KBM-7 (cell line): ENCODE data around the gene MAP6.
A peak's percentile ranks its signal among the peaks of the same experiment; 100 is the strongest.

Experiments used
- DNase-seq: peaks from one replicate; pipeline ENCODE4 v3.0.0-alpha.2; 2015
- in situ Hi-C: fragments of 300-500 bp; cut with MboI; formaldehyde crosslinking; loops from 2 replicates; pipeline ENCODE4 v1.14.3; 2020; ENCODE audit warnings: low sequenced_read_pairs, low pct_unique_long_range_greater_than_20kb, mixed read lengths

MAP6 gene

GRCh38 chr11:75579841-75580240 lies 89.0 kb downstream of the MAP6 start:
- DNase-seq = no peak
- in situ Hi-C loops = no loop called here

GRCh38 chr11:75578977-75579376 lies 89.9 kb downstream of the MAP6 start:
- DNase-seq = no peak
- in situ Hi-C loops = no loop called here

GRCh38 chr11:75577207-75577606 lies 91.6 kb downstream of the MAP6 start:
- no peak for DNase-seq
- in situ Hi-C loops = no loop called here

GRCh38 chr11:75576499-75576918 lies 92.3 kb downstream of the MAP6 start:
- in situ Hi-C loops = no loop called here
- peak; percentile 89 for DNase-seq

- DNase-seq = no peak
- in situ Hi-C loops = no loop called here
Measured at GRCh38 chr11:75576017-75576416, 92.8 kb downstream of the MAP6 start.

GRCh38 chr11:75574698-75575602 lies 93.9 kb downstream of the MAP6 start:
- no peak for DNase-seq
- in situ Hi-C loops = no loop called here

GRCh38 chr11:75572744-75573143 lies 96.1 kb downstream of the MAP6 start:
- in situ Hi-C loops = no loop called here
- no peak for DNase-seq

GRCh38 chr11:75571625-75572024 lies 97.2 kb downstream of the MAP6 start:
- no peak for DNase-seq
- in situ Hi-C loops = no loop called here

GRCh38 chr11:75570559-75571139 lies 98.2 kb downstream of the MAP6 start:
- DNase-seq = no peak
- in situ Hi-C loops = no loop called here

GRCh38 chr11:75568616-75569219 lies 100.1 kb downstream of the MAP6 start:
- in situ Hi-C loops = no loop called here
- no peak for DNase-seq

- DNase-seq = no peak
- in situ Hi-C loops = no loop called here
Measured at GRCh38 chr11:75567971-75568370, 100.9 kb downstream of the MAP6 start.

GRCh38 chr11:75566763-75567279 lies 102.0 kb downstream of the MAP6 start:
- no peak for DNase-seq
- in situ Hi-C loops = no loop called here

GRCh38 chr11:75565916-75566762 lies 102.7 kb downstream of the MAP6 start:
- in situ Hi-C loops = no loop called here
- no peak for DNase-seq

- DNase-seq = no peak
- in situ Hi-C loops = no loop called here
Measured at GRCh38 chr11:75565221-75565814, 103.5 kb downstream of the MAP6 start.

- DNase-seq = no peak
Measured at GRCh38 chr11:75563978-75564552, 104.8 kb downstream of the MAP6 start.

GRCh38 chr11:75563501-75563977 lies 105.3 kb downstream of the MAP6 start:
- DNase-seq = no peak

More at GRCh38 chr11:75563978-75564552, 104.8 kb downstream of the MAP6 start:
- in situ Hi-C loops = no loop called here

GRCh38 chr11:75562836-75563484 lies 105.9 kb downstream of the MAP6 start:
- in situ Hi-C loops = no loop called here
- peak; percentile 54 for DNase-seq

More at GRCh38 chr11:75563501-75563977, 105.3 kb downstream of the MAP6 start:
- in situ Hi-C loops = no loop called here
